ENCODE measurements around the gene PA2G4. TPM values are rescaled to one million over a fixed set of nuclear protein-coding genes. Genes with fewer than 3 reads are reported as not detected.
A peak's percentile ranks its signal among the peaks of the same experiment; 100 is the strongest.

The PA2G4 gene
- total RNA-seq, 4 donors from 2014 or later: 22.1 to 63.0 (median 44.8) TPM

GRCh38 chr12:56104815-56105608 lies 653 bp downstream of the PA2G4 start:
- peaks cover 0 to 29% (median 11%) of the 10 kb centered on the region in 4 donors for H3K36me3 ChIP-seq
- intact Hi-C loops (cut with DNase I; ENCODE audit: low total_unique reads): no loop called here
- in situ Hi-C loops (cut with MboI; ENCODE audit: low pct_ligation_motif_present in 1 of 4, low pct_unique_long_range_greater_than_20kb in 1 of 4, low sequenced_read_pairs in 3 of 4): no loop called here
- H3K27me3 ChIP-seq: no peaks in the 10 kb centered on the region
- WGBS, 2 donors (ENCODE audit: low coverage in 1 of 2): 1 to 8% methylated on average over 2 to 40 of the region's 40 CpGs
- peaks cover 7 to 32% (median 24%) of the 10 kb centered on the region in 4 donors for H3K4me1 ChIP-seq
- peak overlapping the region; percentile 73 to 96 (median 79) for H3K4me3 ChIP-seq
- TF ChIP-seq CTCF (IDR thresholded peaks at IDR 0.05): no peak
- TF ChIP-seq POLR2AphosphoS5 (IDR thresholded peaks at IDR 0.05): no peak
- H3K27ac ChIP-seq: peak overlapping the region; percentile 86 to 96 (median 91)
- no peaks in the 10 kb centered on the region for H3K9me3 ChIP-seq
- no peak for DNase-seq

GRCh38 chr12:56105609-56105902 lies 1.2 kb downstream of the PA2G4 start:
- WGBS, 2 donors (ENCODE audit: low coverage in 1 of 2): 14 to 26% methylated on average over 2 of the region's 2 CpGs
- DNase-seq: no peak
- Histone ChIP-seq H3K9me3 (no peaks in the 10 kb centered on the region), H3K27ac (peak overlapping the region in 3 of 4 donors; percentile 86 to 96 (median 91)), H3K4me1 (peaks cover 7 to 32% (median 24%) of the 10 kb centered on the region in 4 donors), H3K4me3 (peak overlapping the region; percentile 73 to 96 (median 79)), H3K36me3 (peaks cover 0 to 35% (median 12%) of the 10 kb centered on the region in 4 donors), H3K27me3 (no peaks in the 10 kb centered on the region)
- intact Hi-C loops (cut with DNase I; ENCODE audit: low total_unique reads): no loop called here
- in situ Hi-C loops (cut with MboI; ENCODE audit: low pct_ligation_motif_present in 1 of 4, low pct_unique_long_range_greater_than_20kb in 1 of 4, low sequenced_read_pairs in 3 of 4): no loop called here
- no peak for TF ChIP-seq CTCF (IDR thresholded peaks at IDR 0.05)
- no peak for TF ChIP-seq EP300 (IDR thresholded peaks at IDR 0.05; ENCODE audit: low read depth)
- no peak for TF ChIP-seq POLR2AphosphoS5 (IDR thresholded peaks at IDR 0.05)
- TF ChIP-seq POLR2A (IDR thresholded peaks at IDR 0.05): no peak

- Histone ChIP-seq H3K27ac (no peak overlapping the region), H3K4me1 (peaks cover 7 to 32% (median 24%) of the 10 kb centered on the region in 4 donors), H3K4me3 (no peak overlapping the region), H3K36me3 (peaks cover 0 to 49% (median 20%) of the 10 kb centered on the region in 4 donors), H3K27me3 (no peaks in the 10 kb centered on the region), H3K9me3 (no peaks in the 10 kb centered on the region)
- no peak for TF ChIP-seq EP300 (IDR thresholded peaks at IDR 0.05; ENCODE audit: low read depth)
- TF ChIP-seq POLR2AphosphoS5 (IDR thresholded peaks at IDR 0.05): no peak
- TF ChIP-seq POLR2A (IDR thresholded peaks at IDR 0.05): no peak
- no peak for TF ChIP-seq CTCF (IDR thresholded peaks at IDR 0.05)
- in situ Hi-C loops (cut with MboI; ENCODE audit: low pct_ligation_motif_present in 1 of 4, low pct_unique_long_range_greater_than_20kb in 1 of 4, low sequenced_read_pairs in 3 of 4): no loop called here
- DNase-seq: no peak
- 92 to 100% methylated on average over 3 of the region's 3 CpGs for WGBS, 2 donors (ENCODE audit: low coverage in 1 of 2)
- intact Hi-C loops (cut with DNase I; ENCODE audit: low total_unique reads): no loop called here
Observed at GRCh38 chr12:56107242-56107641, 2.9 kb downstream of the PA2G4 start.

- no peak overlapping the region for H3K4me3 ChIP-seq
- peaks cover 0 to 54% (median 23%) of the 10 kb centered on the region in 4 donors for H3K36me3 ChIP-seq
- 92 to 95% methylated on average over 4 to 5 of the region's 5 CpGs for WGBS, 2 donors (ENCODE audit: low coverage in 1 of 2)
- H3K27ac ChIP-seq: no peak overlapping the region
- DNase-seq: no peak
- intact Hi-C loops (cut with DNase I; ENCODE audit: low total_unique reads) (no loop called here), in situ Hi-C loops (cut with MboI; ENCODE audit: low pct_ligation_motif_present in 1 of 4, low pct_unique_long_range_greater_than_20kb in 1 of 4, low sequenced_read_pairs in 3 of 4) (loop anchor here in 2 of 4 donors (10.0 kb wide), 2 partner anchors 66 to 386 kb away; partner anchors contain the start of genes CD63 (in 1 of the 2), RDH5 (in 1 of the 2) and RPS26 (in 1 of the 2))
- H3K9me3 ChIP-seq: no peaks in the 10 kb centered on the region
- peaks cover 6 to 18% (median 13%) of the 10 kb centered on the region in 4 donors for H3K4me1 ChIP-seq
- no peaks in the 10 kb centered on the region for H3K27me3 ChIP-seq
- TF ChIP-seq EP300 (IDR thresholded peaks at IDR 0.05; ENCODE audit: low read depth) (no peak), POLR2AphosphoS5 (IDR thresholded peaks at IDR 0.05) (no peak), CTCF (IDR thresholded peaks at IDR 0.05) (no peak), POLR2A (IDR thresholded peaks at IDR 0.05) (no peak)
Observed at GRCh38 chr12:56110571-56110970, 6.2 kb downstream of the PA2G4 start.

All from transverse colon (tissue), 4 donors.